Epithelial cell of proximal tubule (primary cell): Measurements from ENCODE around the gene FYN. TPM values are rescaled to one million over a fixed set of nuclear protein-coding genes. Genes with fewer than 3 reads are reported as not detected.
A peak's percentile ranks its signal among the peaks of the same experiment; 100 is the strongest.

Source experiments
- DNase-seq: peaks from one replicate; pipeline ENCODE4 v3.0.0-alpha.2; 2011; ENCODE audit warnings: low read depth
- H3K4me3 ChIP-seq: 2 replicates; pipeline ENCODE4 v1.5.1; 2011; ENCODE audit warnings: low read depth, mild to moderate bottlenecking, low read length
- total RNA-seq: library from RNA; depleted of rRNA; stranded (reverse); fragments of >200 nt; gene quantifications from 2 replicates; pipeline ENCODE4 v1.2.3, GENCODE V29; 2015
- TF ChIP-seq, protein P1 (sequence below): conservative IDR thresholded peaks from 2 replicates; pipeline ENCODE4 v1.5.1; 2012; ENCODE audit warnings: low read depth, mild to moderate bottlenecking, low read length

FYN gene
- total RNA-seq, 1 donor from 2014 or later = 55.4 TPM

DNA sequence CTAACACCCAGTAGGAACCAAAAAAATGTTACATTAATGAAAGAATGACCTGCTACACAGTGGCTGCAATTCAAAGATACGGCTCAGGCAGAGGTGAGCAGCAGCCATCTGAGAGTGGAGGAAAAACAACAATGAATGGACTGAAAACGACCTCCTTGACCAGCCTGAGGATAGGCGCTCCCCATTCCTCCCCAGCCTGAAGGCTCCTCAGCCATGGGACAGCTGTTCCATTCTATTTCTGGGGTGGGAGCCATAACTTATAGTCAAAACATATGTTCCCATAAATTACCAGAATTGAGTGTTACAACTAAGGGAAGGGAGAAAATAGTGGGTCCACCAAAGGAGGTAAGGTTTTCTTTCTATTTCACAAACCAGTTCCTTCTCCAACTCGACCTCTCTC, 27.2 kb downstream of the FYN start:
- TF ChIP-seq, protein P1, sequence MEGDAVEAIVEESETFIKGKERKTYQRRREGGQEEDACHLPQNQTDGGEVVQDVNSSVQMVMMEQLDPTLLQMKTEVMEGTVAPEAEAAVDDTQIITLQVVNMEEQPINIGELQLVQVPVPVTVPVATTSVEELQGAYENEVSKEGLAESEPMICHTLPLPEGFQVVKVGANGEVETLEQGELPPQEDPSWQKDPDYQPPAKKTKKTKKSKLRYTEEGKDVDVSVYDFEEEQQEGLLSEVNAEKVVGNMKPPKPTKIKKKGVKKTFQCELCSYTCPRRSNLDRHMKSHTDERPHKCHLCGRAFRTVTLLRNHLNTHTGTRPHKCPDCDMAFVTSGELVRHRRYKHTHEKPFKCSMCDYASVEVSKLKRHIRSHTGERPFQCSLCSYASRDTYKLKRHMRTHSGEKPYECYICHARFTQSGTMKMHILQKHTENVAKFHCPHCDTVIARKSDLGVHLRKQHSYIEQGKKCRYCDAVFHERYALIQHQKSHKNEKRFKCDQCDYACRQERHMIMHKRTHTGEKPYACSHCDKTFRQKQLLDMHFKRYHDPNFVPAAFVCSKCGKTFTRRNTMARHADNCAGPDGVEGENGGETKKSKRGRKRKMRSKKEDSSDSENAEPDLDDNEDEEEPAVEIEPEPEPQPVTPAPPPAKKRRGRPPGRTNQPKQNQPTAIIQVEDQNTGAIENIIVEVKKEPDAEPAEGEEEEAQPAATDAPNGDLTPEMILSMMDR = no peak
- DNase-seq = no peak
- H3K4me3 ChIP-seq = no peak overlapping the region

DNA sequence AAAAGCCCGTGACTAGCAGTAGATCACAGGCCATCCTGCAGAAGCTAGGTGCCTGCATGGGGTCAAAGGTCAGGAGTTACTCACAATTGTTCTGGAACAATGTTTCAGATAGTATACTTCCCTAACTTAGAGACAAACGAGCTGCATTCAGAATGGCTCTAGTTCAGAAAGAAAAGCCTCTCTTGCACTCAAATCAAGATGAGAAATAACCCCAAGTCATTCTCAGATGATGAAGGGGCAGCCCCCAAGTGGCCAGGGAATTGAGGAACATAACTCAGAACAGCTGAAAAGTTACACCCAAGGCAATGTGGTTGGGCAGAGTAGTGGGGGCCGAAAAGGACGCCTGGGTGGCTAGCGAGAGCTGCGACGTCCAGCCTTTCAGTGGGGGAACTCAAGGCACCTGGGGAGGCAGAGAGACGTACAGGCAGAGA, 27.8 kb downstream of the FYN start:
- DNase-seq = no peak
- TF ChIP-seq, protein P1 = no peak
- H3K4me3 ChIP-seq = no peak overlapping the region

DNA sequence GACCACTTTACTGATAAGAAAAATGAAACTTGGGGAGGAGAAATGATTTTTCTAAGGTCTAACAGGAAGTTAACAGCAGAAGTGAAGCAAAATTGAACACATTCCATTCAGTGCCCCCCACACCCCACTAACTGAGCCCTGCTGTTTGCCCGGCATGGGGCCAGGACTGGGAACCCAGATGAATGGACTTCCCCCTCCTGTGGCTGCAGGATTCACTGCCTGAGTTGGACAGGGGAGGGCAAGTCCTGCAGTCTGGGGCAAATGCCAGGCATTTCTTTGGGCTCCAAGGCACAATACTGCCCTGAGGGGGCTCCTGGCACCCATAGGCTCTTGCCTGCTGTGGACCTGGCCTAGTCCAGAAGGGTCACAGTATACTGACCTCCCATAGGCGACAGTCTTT, 28.3 kb downstream of the FYN start:
- no peak overlapping the region for H3K4me3 ChIP-seq
- TF ChIP-seq, protein P1 = peak; percentile 8
- DNase-seq = no peak

- no peak for DNase-seq
- TF ChIP-seq, protein P1 = no peak
- H3K4me3 ChIP-seq = no peak overlapping the region
Observed at GRCh38 chr6:111844376-111844775, 28.9 kb downstream of the FYN start.

DNA sequence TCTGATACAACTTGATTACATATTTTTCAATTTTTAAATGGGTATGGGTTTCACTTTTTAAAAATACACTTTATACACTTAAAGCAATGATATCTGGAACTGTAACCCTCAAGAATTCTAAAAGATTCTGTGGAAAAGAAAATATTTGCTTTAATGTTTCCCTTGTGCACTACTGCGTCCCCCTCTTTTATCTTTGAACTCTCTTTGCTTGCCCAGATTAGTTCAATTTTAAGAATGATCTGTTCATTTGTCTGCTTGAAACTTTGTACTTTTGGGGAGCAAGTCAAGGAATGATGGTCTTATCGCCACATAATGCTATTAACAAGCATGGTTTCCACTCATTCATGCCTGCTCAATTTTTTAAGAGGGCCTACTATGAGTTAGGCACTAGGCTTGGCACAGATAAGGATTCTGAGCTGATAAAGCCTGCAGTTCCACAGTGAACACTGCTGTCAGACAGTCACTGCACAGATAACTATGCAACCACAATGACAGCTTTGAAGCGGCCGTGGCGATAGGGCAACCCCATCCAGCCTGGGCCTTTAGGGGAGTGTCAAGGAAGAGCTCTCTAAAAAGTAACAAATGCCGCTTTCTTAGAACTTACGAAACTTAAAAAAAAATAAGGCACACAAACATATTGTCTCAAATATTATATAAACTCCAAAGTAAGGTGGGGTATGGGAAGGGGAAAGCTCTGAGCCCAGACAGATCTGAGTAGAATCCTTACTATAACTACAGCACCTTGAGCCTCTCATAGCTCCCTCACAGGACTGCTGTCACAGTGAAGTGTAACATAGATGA, 29.7 kb downstream of the FYN start:
- DNase-seq = no peak
- no peak overlapping the region for H3K4me3 ChIP-seq
- TF ChIP-seq, protein P1 = no peak

DNA sequence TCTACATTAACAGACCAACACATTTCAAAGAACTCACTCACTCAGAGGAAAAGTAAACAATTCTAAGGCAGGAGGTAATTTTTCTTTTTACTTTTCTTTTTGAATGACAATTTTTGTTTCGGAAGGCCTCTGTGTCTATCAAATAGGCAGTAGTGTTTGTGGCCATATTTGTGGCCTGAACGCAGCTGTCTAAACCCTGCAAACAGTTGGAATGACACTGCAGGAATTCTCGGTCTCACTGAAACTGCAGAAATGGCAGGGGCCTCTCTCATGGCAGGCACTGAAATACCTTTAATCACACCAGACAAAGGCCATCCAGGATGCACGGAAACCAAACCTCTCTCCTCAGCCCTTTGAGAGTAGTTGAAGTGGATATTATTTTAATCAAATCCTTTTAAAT, 30.4 kb downstream of the FYN start:
- TF ChIP-seq, protein P1 = no peak
- DNase-seq = no peak

More for the DNA sequence above, 30.4 kb downstream of the FYN start:
- no peak overlapping the region for H3K4me3 ChIP-seq
